ENCODE measurements around the gene CFL1.

Gene CFL1

GRCh38 chr11:65829459-65829858, 28.5 kb downstream of the CFL1 start:
- TF ChIP-seq CTCF (IDR thresholded peaks at IDR 0.05; ENCODE audit: low read depth, low read length, missing control alignments): no peak
- DNase-seq (ENCODE audit: low read depth): no peak
- in situ Hi-C loops (cut with HindIII; ENCODE audit: low sequenced_read_pairs): no loop called here
- no peak overlapping the region for H3K4me3 ChIP-seq (ENCODE audit: low read depth, low read length)

DNA sequence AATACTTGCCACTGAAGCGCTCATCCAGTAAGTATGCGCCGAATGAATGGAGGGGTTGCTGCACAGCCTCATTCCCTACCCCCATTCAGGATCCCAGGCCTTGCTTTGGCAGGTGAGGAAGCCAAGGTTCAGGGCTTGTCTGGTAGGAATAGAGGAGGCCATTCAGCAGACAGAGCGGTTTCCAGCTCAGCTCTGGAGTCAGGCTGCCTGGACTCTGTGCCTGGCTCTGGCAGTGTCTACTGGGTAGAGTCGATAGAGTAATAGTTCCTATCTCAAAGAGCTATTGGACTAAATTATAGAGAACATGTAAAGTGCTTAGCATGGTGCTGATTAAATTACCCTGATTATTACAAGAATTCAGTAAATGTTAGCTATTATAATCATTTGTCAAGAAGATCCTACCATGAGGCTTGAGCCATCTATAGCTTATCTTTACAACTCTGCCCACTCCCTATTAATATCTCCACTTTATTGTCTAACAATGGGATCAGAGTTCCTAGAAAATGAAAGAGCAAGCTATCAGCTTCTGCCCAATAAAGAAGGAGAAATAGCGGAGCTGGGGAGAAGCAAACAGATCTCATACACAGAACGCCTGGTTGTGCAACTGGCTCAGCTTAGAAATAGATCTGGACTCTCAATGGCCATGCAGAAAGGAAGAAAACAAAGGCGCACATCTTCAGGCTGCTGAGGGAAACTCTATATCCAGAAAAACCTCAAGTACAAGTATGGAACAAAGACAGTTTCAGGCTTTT, 30.8 kb downstream of the CFL1 start:
- no peak for DNase-seq (ENCODE audit: low read depth)
- in situ Hi-C loops (cut with HindIII; ENCODE audit: low sequenced_read_pairs): no loop called here
- H3K4me3 ChIP-seq (ENCODE audit: low read depth, low read length): no peak overlapping the region
- TF ChIP-seq CTCF (IDR thresholded peaks at IDR 0.05; ENCODE audit: low read depth, low read length, missing control alignments): no peak

GRCh38 chr11:65822776-65823528, 35.0 kb downstream of the CFL1 start:
- in situ Hi-C loops (cut with HindIII; ENCODE audit: low sequenced_read_pairs): no loop called here
- no peak overlapping the region for H3K4me3 ChIP-seq (ENCODE audit: low read depth, low read length)
- TF ChIP-seq CTCF (IDR thresholded peaks at IDR 0.05; ENCODE audit: low read depth, low read length, missing control alignments): no peak
- DNase-seq (ENCODE audit: low read depth): no peak

GRCh38 chr11:65821107-65821506, 36.9 kb downstream of the CFL1 start:
- no peak overlapping the region for H3K4me3 ChIP-seq (ENCODE audit: low read depth, low read length)
- DNase-seq (ENCODE audit: low read depth): no peak
- in situ Hi-C loops (cut with HindIII; ENCODE audit: low sequenced_read_pairs): no loop called here
- no peak for TF ChIP-seq CTCF (IDR thresholded peaks at IDR 0.05; ENCODE audit: low read depth, low read length, missing control alignments)

DNA sequence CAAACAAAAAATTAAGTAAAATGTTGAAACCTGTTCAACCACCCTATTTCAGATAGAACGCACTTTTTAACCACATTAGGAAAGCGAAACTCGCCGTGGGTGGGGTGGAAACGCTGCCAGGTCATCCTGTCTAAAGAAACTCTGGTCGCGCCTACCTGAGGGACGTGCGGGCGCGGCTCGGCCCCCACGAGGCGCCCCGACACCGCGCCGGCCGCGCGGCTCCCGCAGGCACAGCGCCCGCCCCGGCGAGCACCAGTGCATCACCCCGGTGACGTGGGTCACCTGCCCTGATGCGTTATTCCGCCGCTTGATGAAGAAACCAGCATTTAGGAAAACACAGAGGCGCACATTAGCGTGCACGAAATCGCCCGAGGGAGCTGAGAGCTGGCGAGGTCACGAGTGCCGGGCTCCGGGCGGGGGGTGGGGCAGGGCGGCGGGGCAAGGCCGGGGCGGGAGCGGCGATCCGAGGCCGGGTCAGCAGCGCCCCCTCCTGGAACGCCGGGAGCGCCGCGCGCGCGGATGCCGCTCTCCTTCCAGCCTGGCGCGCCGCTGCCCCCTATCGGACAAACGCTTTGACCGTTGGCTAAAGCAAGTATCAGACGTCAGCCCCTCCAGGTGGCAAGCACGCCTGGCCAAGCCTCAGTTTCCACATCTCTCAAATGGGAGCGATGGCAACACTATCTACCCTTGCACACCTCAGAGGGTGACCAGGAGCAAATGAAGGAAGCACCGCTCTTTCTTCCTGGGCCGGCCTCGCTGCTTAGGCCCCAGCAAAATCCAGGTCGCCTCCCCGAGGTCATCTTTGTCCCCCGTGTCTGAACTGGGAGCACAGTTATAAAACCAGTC, 39.9 kb downstream of the CFL1 start:
- TF ChIP-seq CTCF (IDR thresholded peaks at IDR 0.05; ENCODE audit: low read depth, low read length, missing control alignments): peak; percentile 95
- peak overlapping the region; percentile 49 for H3K4me3 ChIP-seq (ENCODE audit: low read depth, low read length)
- DNase-seq (ENCODE audit: low read depth): peak; percentile 74
- in situ Hi-C loops (cut with HindIII; ENCODE audit: low sequenced_read_pairs): no loop called here

DNA sequence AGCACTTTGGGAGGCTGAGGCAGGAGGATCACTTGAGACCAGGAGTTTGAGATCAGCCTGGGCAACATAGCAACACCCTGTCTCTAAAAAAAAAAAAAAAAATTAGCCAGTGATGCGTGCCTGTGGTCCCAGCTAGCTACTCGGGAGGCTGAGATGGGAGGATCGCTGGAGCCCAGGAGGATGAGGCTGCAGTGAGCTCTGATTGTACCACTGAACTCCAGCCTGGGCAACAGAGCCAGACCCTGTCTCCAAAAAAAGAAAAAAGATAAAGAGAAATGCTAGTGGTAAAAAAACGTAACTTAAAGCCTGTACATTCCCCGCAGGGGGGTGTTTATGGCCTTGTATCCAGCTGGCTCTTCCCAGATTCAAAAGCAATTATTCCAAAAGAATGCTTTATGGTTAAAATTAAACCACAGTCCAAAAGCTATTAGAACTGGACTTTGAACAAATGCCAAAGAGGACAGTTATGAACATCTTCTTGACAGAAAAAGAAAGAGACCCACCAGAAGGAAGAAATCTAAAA, 40.6 kb downstream of the CFL1 start:
- DNase-seq (ENCODE audit: low read depth): peak; percentile 16
- peak overlapping the region; percentile 49 for H3K4me3 ChIP-seq (ENCODE audit: low read depth, low read length)
- in situ Hi-C loops (cut with HindIII; ENCODE audit: low sequenced_read_pairs): no loop called here
- no peak for TF ChIP-seq CTCF (IDR thresholded peaks at IDR 0.05; ENCODE audit: low read depth, low read length, missing control alignments)
